Uterus (tissue), 4 donors: ENCODE measurements around the gene SLC7A4. TPM values are rescaled to one million over a fixed set of nuclear protein-coding genes. Genes with fewer than 3 reads are reported as not detected.

Experiments used
- DNase-seq, 2 donors: peaks; one replicate each; pipeline ENCODE4 v3.0.0-alpha.2; 2019 to 2020
- H3K27ac ChIP-seq, 2 donors: fragments of 200-600 bp; sonication (generic); 1 replicate in 1 of 2; 2 replicates in 1 of 2; pipeline ENCODE4 v1.5.1; 2016 to 2018
- H3K27me3 ChIP-seq, 2 donors: fragments of 200-600 bp; sonication (generic); one replicate each; pipeline ENCODE4 v1.5.1; 2018 to 2019; ENCODE audit warnings: control low read depth in 1 of 2
- H3K36me3 ChIP-seq, 2 donors: fragments of 200-600 bp; sonication (generic); one replicate each; pipeline ENCODE4 v1.5.1; 2019; ENCODE audit warnings: control low read depth in 1 of 2
- H3K4me1 ChIP-seq, 2 donors: fragments of 200-600 bp; sonication (generic); one replicate each; pipeline ENCODE4 v1.5.1; 2018 to 2019; ENCODE audit warnings: control low read depth in 1 of 2
- H3K4me3 ChIP-seq, 2 donors: fragments of 200-600 bp; sonication (generic); 1 replicate in 1 of 2; 2 replicates in 1 of 2; pipeline ENCODE4 v1.5.1; 2018 to 2019; ENCODE audit warnings: mild to moderate bottlenecking in 1 of 2
- H3K9me3 ChIP-seq, 2 donors: fragments of 200-600 bp; sonication (generic); one replicate each; pipeline ENCODE4 v1.5.1; 2019; ENCODE audit warnings: control low read depth in 1 of 2
- POLR2A ChIP-seq, 2 donors: fragments of 450-650 bp; IDR thresholded peaks; one replicate each; pipeline ENCODE4 v1.6.1; 2016; ENCODE audit warnings: antibody characterized with exemption in 2 of 2, mild to moderate bottlenecking in 1 of 2, moderate library complexity in 1 of 2
- intact Hi-C: fragments of 100-400 bp; cut with DNase I; formaldehyde crosslinking; loops from one replicate; pipeline ENCODE4 v1.15.1; 2023; ENCODE audit warnings: low total_unique reads
- total RNA-seq, 4 donors: library from RNA; depleted of rRNA in 3 of 4; stranded (reverse); fragments of >200 nt in 3 of 4; gene quantifications; one replicate each; pipeline versions ENCODE4 v1.1.0 to v1.2.4, GENCODE V29; 2014 to 2023
- TF ChIP-seq, protein P1 (sequence below), 4 experiments: fragments of 200-600 bp in 2 of 4; fragments of 450-650 bp in 2 of 4; sonication (generic) in 2 of 4; IDR thresholded peaks; one replicate each; pipeline ENCODE4 v1.5.1; 2016 to 2019; ENCODE audit warnings: antibody characterized with exemption in 4 of 4, mild to moderate bottlenecking in 2 of 4, moderate library complexity in 1 of 4
- donor health status: DM: yes; HTN: yes; CAD: no.

The SLC7A4 gene
- total RNA-seq, 4 donors from 2014 or later: 0.35 to 7.9 (median 0.43) TPM; not detected in 1

DNA sequence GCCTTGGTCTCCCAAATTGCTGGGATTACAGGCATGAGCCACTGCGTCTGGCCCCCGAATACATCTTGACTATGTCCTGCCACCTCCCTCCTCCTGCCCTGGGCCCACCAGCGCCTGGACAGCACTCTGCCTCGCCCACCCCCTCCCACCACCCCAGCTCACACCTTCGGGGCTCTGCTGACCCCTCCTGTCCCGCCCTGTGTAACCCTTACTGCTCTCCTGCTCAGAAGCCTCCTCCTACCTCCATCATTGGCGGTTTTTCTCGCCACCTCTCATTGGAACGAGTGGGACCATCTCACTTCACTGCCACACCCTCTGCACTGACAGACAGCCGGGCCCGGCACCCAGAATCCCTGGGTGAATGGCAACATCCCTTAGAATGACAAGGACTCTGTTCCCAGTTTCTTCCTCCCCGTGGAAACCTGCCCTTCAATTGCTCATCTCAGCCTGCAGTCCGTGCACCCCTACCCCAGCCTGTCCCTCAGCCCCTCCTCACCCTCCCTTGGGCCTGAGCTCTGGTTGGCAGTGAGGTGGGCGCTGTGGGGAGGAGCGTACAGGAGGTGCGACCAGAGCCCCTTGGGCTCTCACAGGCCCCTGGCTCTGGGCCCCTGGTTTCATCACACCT lies 45.6 kb upstream of the SLC7A4 start:
- Histone ChIP-seq H3K36me3 (no peaks in the 10 kb centered on the region), H3K4me3 (no peak overlapping the region), H3K27ac (no peak overlapping the region), H3K4me1 (no peaks in the 10 kb centered on the region), H3K27me3 (no peaks in the 10 kb centered on the region), H3K9me3 (no peaks in the 10 kb centered on the region)
- DNase-seq: no peak
- intact Hi-C loops: no loop called here
- TF ChIP-seq, protein P1, sequence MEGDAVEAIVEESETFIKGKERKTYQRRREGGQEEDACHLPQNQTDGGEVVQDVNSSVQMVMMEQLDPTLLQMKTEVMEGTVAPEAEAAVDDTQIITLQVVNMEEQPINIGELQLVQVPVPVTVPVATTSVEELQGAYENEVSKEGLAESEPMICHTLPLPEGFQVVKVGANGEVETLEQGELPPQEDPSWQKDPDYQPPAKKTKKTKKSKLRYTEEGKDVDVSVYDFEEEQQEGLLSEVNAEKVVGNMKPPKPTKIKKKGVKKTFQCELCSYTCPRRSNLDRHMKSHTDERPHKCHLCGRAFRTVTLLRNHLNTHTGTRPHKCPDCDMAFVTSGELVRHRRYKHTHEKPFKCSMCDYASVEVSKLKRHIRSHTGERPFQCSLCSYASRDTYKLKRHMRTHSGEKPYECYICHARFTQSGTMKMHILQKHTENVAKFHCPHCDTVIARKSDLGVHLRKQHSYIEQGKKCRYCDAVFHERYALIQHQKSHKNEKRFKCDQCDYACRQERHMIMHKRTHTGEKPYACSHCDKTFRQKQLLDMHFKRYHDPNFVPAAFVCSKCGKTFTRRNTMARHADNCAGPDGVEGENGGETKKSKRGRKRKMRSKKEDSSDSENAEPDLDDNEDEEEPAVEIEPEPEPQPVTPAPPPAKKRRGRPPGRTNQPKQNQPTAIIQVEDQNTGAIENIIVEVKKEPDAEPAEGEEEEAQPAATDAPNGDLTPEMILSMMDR (IDR thresholded peaks at IDR 0.05): no peak
- no peak for TF ChIP-seq POLR2A (IDR thresholded peaks at IDR 0.05)

DNA sequence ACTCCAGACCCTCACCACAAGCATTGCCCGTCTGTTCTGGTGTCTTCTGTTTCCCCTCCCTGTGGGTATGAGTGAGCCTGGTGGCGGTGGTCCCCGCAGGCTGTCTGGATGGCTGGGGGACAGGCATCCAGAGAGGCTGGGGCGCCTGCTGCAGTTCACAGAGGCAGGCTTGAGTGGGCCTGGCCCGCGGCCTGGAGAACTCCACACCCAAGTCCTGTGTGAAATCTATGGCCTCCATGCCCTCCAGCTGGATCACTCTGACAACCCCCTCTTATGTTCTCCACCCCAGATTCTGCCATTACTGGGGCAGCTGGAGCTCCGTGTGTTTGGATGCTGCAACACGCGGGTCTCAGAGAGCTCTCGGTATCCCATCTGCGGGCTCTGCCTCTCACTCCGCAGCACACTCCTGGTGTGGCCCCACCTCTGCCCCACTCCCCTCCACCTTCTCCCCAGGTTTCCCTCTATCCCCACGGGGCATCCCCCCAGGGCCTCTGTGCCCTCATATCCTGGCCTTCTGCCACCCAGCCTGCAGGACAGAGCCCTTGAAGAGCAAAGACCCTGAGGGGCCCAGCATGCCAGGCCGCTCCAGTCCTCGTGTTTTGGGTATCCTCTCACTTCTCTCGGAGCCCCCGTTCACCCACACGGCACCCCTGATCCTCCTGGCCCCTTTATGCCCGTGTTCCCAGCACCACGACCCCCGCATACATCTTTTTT lies 44.7 kb upstream of the SLC7A4 start:
- intact Hi-C loops: no loop called here
- DNase-seq: no peak

DNA sequence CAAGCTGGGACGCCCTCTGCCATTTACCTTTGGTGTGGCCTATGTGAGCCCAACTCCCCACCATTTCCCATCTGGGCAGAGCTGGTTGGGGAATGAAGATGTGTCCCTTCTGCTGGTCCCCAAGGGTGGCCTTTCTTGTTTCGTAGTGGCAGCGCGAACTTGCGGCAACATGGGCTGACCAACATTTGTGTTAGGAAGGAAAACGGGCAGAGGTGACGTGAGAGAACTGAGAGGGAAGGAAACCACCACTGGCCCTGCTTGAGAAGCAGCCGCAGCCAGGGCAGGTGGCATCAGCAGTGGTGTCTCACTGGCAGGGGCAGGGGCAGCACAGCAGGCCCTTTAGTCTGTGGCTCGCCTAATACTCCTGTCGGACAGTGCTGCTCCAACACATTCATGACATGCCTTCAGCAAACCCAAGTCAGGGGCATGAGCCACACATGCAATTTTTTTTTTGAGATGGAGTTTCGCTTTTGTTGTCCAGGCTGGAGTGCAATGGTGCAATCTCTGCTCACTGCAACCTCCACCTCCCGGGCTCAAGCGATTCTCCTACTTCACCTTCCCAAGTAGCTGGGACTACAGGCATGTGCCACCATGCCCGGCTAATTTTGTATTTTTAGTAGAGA lies 43.3 kb upstream of the SLC7A4 start:
- Histone ChIP-seq H3K4me3 (no peak overlapping the region), H3K27me3 (no peaks in the 10 kb centered on the region), H3K36me3 (no peaks in the 10 kb centered on the region), H3K9me3 (no peaks in the 10 kb centered on the region), H3K4me1 (no peaks in the 10 kb centered on the region), H3K27ac (no peak overlapping the region)
- no peak for DNase-seq
- TF ChIP-seq, protein P1 (IDR thresholded peaks at IDR 0.05): no peak
- no peak for TF ChIP-seq POLR2A (IDR thresholded peaks at IDR 0.05)
- intact Hi-C loops: no loop called here

More for the DNA sequence above, 44.7 kb upstream of the SLC7A4 start:
- Histone ChIP-seq H3K36me3 (no peaks in the 10 kb centered on the region), H3K4me1 (no peaks in the 10 kb centered on the region), H3K4me3 (no peak overlapping the region), H3K27ac (no peak overlapping the region), H3K27me3 (no peaks in the 10 kb centered on the region), H3K9me3 (no peaks in the 10 kb centered on the region)
- no peak for TF ChIP-seq POLR2A (IDR thresholded peaks at IDR 0.05)
- TF ChIP-seq, protein P1 (IDR thresholded peaks at IDR 0.05): no peak

DNA sequence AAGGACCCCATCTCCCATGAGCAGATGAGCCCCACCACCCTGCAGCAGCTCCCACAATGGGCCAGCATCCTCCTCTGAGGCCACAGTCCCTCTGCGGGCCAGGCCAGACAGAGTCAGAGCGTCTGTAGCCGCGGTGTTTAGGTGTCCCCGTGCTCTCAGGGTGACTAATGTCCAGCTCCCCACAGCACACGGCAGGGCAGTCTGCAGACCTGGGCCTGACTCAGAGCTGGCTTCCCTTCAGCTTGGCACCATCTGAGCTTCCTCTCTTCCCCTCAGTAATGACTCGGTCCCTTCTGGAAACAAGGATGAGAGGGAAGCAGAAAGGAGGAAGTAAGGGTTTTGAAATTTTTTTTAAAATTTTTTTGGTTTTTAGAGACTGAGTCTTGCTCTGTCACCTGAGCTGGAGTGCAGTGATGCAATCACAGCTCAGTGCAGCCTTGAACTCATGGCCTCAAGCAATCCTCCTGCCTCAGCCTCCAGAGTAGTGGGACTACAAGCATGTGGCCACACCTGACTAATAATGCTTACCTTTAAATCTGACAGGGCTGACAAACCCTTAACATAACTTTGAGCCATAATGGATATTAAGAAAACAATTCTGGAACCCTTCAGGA lies 41.8 kb upstream of the SLC7A4 start:
- H3K27me3 ChIP-seq: no peaks in the 10 kb centered on the region
- intact Hi-C loops: no loop called here
- H3K9me3 ChIP-seq: no peaks in the 10 kb centered on the region
- TF ChIP-seq, protein P1 (IDR thresholded peaks at IDR 0.05): no peak
- no peak for DNase-seq
- H3K4me1 ChIP-seq: no peaks in the 10 kb centered on the region
- H3K27ac ChIP-seq: no peak overlapping the region
- H3K4me3 ChIP-seq: no peak overlapping the region
- H3K36me3 ChIP-seq: no peaks in the 10 kb centered on the region

DNA sequence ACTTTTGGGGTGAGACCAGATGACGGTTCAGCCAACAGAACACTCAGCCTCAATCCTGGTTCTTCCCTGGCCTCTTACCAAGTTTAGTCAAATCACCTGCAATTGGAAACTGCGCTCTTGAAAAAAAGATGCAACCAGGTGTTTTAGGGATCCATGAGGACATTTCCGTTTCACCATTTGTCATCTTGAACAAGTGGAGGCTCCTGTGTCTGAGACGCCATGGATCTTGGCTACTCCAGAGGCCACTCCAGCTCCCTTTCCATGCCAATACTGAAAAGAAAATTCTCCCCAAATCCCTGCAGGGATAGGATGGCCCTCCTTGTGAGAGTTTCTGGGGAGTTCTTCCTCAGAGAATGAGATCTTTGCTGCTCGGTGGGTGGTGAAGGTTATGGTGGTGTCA lies 41.1 kb upstream of the SLC7A4 start:
- no peak for TF ChIP-seq POLR2A (IDR thresholded peaks at IDR 0.05)
- TF ChIP-seq, protein P1 (IDR thresholded peaks at IDR 0.05): no peak
- no peak overlapping the region for H3K4me3 ChIP-seq
- intact Hi-C loops: no loop called here

More for the DNA sequence above, 41.1 kb upstream of the SLC7A4 start:
- Histone ChIP-seq H3K9me3 (no peaks in the 10 kb centered on the region), H3K27me3 (no peaks in the 10 kb centered on the region), H3K36me3 (no peaks in the 10 kb centered on the region), H3K27ac (no peak overlapping the region), H3K4me1 (no peaks in the 10 kb centered on the region)
- no peak for DNase-seq
